HG03439 (cell line): ENCODE data around the gene WDFY3.

Experiments
- ATAC-seq: cut with Tn5 transposase; IDR thresholded peaks from one replicate; pipeline ENCODE4 v1.9.1; 2021; ENCODE audit warnings: mild to moderate bottlenecking, moderate library complexity; ENCODE audit not compliant: unreplicated experiment

The WDFY3 gene

GRCh38 chr4:84644087-84644486 lies 322.4 kb downstream of the WDFY3 start:
- no peak for ATAC-seq

- ATAC-seq: no peak
These were observed 327.3 kb downstream of the WDFY3 start for GRCh38 chr4:84639145-84639544.

DNA sequence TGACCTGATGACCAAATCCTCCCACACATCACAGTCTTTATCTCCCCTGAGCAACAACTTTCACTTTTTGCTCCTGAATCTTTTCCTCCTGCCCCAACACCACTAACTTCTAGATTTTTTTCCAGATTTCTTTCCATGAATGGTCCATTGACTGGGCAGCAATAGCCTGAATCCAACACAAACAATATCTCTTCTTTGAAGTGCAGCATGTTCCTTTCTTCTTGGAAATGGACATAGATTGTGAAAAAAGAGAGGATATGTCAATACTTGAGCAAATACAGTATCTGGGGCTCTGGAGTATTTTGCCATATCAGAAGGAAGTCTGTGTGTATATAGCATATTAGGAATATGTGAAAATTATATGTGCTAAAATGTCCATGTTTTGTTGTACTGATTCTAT lies 328.4 kb downstream of the WDFY3 start:
- no peak for ATAC-seq

- ATAC-seq: no peak
These were observed 331.5 kb downstream of the WDFY3 start for GRCh38 chr4:84634961-84635360.

DNA sequence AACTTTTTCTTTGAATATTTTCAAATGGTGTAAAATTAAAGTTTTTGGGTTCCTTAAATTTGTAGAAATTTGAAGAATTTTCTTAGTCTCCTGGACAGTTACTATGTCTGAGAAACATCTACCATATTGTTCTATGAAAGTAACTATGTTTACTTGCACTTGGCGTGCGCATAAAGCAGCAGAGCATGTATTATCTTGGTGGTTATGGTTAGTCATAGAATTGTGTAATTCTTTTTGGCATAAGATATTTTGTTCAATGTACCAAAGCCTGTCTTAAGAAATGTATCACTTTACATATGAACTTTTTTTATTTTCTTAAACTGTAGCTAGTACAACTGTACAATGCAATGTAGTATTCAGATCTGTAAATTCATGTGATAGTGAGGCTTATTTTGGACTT lies 334.4 kb downstream of the WDFY3 start:
- ATAC-seq: no peak

DNA sequence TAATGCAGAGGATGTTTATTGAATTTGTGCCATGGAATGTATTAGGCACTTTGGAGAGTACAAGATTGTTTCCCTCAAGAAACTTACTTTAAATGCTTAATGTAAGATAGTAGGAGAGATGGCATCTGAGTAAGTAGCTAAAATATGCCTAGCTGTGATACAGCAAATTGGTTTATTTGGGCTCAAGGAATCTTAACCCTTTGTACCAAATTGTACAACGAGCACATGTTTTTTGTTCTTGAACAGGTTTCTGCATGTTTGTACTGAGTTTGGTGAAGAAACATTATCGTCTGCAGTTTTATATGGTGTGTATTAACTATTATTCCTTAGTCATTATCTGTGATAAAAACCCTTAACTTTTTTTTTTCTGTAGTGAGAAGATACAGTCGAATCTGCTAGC lies 334.9 kb downstream of the WDFY3 start:
- no peak for ATAC-seq

DNA sequence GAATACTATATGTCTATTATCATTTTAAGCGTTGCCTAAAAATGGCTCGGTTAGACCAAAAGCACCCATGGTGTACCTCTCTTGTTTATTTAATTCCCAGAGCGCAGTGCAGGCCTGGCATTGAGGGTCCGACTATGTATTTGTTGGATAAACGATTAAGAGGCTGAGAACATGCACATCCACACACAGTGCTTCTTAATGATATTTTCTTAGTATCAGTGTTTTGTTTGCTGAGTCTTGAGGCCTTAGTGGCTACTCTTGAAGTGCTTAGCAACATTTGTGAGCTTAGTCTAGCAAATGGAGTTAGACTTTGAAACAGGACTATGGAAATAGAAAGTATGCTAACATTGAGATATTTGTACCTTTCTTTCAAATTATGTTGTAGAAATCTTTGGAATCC lies 339.8 kb downstream of the WDFY3 start:
- no peak for ATAC-seq

DNA sequence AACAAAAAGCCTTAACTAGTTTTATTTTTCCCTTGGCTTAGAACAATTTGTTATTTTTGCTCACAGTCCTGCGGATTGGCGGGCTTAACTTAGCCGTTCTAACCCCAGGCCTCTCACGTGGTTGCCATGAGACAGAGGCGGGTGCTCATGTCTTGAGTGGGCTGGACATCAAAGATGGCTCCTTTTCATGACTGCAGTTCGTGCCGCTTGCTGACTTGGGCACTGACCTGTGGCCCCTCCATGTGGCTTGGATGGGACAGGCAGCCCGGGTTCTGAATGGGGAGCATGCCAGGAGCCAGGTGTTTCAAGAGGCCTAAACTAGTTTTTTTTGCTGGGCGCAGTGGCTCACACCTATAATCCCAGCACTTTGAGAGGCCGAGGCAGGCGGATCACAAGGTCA lies 342.8 kb downstream of the WDFY3 start:
- no peak for ATAC-seq

DNA sequence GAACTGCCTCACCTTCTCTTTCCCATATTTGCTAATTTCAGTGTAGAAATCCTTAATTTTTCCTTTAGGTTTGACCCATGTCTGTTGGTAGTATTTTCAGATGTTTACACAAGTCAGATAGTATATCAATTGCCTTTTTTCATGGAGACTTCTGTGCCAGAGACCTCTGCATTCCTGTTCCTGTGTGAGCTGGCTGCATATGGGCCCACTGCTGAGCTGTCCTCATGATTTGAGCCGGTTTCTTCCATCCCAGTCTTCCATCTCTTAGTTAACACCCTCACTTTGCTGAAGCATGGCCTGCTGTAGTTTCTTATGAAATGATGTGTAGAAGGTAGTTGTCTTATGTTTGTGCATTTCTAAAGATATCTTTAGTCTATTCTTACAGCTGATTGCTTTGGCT lies 343.5 kb downstream of the WDFY3 start:
- no peak for ATAC-seq
